Ammon's horn (tissue), 1 donor: ENCODE measurements around the gene FAM216B.
"Not testable (repeated sequence)": the region's sequence is repeated elsewhere in the genome, so short reads cannot be mapped to it uniquely, and the experiment has no call there.

Experiments
- DNase-seq: peaks from one replicate; pipeline ENCODE4 v3.0.0-alpha.2; 2016; ENCODE audit warnings: low spot score

The FAM216B gene

DNA sequence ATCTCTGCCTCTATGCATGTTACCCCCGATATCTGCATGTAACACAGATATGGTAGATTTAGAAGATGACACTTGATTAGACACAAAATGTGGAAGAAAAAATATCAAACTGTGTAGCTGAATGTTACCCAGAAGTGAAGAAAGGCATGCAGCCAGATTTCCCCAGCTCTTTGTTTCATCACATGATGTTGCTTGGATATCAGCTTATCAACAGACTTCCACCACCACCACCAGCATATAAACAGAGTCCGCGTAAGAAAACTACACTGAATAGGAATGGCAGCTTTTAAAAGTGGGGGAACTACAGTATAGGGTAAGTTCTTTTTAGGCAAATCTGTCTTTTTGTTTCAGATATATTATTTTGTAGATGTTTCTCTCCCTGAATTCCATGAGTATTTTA lies at the start of gene FAM216B:
FAM216B (plus strand) TSS at position 233 of the 400 bp plus-strand sequence. CDS start 2,484 bp downstream, outside the sequence.
- no peak for DNase-seq

DNA sequence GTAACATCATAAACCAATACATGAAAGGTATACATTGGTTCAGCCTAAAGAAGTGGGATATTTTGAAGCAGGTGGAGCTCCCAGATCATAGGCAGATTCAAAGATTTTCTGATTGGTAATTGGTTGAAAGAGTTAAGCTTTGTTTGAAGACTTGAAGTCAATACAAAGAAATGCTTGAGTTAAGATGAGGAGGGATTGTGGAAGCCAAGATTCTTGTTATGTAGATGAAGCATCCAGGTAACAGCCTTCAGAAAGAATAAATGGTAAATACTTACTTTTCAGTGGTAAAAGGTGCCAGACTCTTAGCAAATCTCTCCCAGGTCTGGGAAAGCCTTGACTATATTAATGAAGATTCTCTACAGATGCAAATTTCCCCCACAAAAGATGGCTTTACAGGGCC lies 49.3 kb upstream of the FAM216B start:
- no peak for DNase-seq

DNA sequence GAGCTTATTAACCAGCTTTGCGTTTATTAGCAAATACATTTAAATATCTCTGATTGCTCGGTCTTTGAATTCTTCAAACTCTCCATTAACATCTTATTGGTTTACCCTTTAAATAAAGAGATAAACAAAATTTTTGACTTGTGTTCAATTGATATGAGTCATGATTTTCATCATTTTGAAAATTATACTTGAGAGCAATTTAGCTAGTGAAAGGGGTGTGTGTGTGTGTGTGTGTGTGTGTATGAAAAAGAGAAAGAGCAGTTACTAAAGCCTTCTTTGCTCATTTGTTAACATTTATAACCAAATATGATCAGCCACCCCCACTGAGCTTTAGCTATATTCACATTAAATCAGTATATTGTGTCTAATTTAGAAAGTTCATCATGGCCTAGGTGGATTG lies 48.3 kb upstream of the FAM216B start:
- DNase-seq: no peak

DNA sequence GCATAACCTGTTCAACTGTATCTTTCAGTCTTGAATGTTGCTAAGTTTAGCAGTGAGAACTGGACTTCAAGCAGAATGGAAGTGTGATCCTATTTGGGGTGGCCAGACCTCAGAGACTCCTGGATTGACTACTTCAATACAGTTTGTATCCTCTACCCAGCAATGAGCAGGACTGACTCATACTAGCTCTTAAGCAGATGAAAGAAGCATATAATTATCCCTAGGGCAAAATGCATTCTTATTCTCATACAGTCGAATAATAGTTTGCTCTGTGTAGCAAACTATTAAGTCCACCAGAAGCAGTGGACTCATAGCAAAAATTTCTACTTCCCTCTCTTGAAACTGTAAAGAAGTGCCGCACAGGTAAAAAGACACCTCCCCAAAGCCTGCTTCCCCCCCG lies 46.4 kb upstream of the FAM216B start:
- DNase-seq: no peak

DNA sequence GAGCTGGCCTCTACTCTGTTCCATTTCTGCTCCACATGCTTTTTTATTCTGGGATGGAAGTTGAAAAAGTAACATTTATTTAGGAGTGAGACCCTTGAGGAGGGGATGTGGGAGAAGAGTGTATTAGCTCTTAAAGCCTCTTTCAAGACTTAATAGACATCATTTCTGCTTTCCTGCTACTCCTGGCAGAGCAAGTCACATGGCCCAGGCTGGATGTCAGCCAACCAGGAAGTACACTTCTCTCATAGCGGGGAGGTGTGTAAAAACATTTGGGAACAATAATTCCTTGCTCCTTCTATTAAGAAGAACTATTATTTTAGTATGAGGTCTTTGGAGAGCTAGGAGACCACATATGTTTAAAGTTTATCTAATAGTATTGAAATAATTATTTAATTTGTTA lies 40.6 kb upstream of the FAM216B start:
- peak; percentile 53 for DNase-seq

DNA sequence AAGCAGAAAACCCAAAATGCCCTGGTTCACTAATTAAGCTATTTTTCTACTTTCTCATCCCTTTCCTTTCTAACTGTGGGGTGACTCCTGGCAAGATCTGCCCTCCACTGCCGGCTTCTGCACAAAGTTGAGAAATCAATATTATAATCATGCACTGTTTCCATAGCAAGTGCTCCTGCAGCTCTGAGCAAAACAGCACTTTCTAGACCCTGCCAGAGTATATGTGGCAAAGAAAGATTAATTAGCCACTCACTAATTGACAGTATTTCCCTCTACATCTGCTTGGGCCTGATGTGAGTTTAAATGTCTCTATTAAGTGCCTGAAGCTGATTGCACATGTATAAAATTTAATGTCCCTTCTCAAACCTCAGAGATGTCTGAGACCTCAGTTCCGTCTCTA lies 39.5 kb upstream of the FAM216B start:
- no peak for DNase-seq

DNA sequence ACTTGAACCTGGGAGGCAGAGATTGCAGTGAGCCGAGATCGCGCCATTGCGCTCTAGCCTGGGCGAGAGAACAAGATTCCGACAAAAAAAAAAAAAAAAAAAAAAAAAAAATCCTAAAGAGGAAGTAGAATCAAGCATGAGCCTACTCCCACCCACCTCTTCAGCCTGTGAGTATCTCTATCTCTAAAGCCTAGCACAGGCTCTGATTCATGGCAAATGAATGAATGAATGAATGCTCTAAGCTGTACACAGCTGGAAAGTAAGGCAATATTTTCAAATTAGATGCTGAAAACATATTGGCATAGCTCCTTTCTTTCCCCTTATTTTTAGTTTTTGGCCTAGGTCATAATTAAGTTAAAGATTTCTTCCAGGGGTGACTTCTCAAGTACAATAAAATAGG lies 35.7 kb upstream of the FAM216B start:
- DNase-seq: no peak

- DNase-seq: no peak
These were observed 34.5 kb upstream of the FAM216B start for GRCh38 chr13:42746866-42747265.

DNA sequence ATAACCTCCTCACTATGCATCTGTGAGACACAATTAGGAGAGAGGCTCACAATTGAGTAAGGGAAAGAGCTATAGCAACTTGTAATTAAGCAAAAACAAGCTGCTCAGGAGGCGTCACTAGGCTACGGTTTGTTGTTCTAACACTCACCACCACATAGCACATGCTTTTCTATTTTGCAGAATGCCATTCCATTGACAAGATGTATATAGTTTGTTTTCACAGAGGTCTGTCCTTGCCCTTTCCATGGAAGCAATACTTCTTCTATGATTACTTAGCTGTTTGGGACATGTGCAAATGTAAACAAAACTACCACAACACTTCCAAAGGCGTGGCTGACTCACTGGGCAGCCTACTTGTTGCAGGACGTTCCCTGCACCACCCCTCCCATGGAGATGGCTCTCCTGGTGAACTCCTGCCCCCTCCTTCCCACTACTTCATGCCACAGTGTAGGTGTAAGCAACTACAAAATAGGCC lies 33.9 kb upstream of the FAM216B start:
- DNase-seq: no peak

DNA sequence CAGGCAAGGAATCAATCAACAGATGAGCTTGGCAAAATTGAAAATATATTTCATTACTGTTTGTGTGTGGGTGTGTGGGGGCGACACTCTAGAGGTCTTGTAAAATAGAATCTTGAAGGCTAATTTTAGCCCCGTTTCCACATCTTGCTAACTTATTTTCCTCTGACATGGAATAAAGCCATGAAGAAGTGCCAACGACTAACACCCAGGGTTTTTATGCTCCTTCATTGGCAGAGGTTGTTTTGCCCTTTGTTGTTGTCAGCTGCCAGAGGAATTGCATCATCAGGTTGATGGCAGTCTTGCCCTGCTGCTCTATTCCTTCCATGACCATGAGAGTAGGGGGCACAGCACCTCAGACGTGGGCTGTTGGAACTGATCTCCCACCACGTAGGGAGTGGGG lies 30.6 kb upstream of the FAM216B start:
- DNase-seq: no peak

GRCh38 chr13:42751693-42752092 lies 29.7 kb upstream of the FAM216B start:
- no peak for DNase-seq

DNA sequence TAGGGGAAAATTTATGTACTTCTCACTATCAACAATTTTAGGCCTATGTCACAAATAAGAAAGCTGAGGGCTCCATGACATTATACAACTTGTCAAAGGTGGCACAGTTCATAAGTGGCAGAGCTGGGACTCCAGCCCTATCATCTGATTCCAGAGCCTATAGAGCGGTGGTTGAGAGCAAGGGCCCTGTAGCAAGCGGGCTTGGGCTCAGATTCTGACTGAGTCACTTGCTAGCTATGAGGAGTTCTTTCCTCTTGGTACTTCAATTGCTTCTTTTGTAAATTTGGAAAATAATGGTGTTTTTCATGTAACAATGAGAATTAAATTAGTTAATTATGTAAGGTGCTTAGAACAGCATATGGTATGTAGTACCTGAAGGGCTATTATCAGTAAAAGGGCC lies 28.7 kb upstream of the FAM216B start:
- DNase-seq: no peak

- DNase-seq: no peak
These were observed 27.7 kb upstream of the FAM216B start for GRCh38 chr13:42753697-42754096.

DNA sequence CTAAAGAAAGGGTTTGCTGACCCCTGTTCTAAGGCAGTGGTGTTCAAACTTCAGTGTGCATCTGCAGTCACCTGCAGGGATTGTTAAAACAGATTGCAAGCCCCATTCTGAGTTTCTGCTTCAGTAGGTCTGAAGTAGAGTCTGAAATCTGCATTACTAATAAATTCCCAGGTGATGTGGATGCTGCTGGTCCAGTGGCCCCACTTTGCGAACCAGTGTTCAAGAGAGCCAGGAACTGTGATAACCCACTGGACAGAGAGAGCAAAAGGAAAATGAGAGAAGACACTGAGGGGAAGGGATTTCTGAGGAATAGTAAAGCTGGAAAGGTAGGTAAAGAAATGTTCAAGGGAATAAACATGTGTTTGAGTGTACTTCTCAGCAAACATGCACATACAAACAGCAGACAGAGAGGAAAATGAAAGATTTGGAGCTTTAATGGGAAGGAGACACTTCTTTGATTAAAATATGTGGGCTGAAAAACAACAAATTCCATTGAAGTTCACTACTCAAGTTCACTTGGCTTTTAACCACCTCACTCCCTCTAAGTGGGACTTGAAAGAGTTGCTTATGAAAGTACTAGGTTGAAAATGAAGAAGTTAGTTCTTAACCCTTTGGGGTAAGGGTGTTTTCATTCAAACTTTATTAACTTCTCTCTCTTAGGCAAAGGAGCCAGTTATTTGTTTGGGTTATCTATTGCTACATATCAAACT lies 26.4 kb upstream of the FAM216B start:
- DNase-seq: no peak

GRCh38 chr13:42757678-42758420 lies 23.5 kb upstream of the FAM216B start:
- DNase-seq: no peak

DNA sequence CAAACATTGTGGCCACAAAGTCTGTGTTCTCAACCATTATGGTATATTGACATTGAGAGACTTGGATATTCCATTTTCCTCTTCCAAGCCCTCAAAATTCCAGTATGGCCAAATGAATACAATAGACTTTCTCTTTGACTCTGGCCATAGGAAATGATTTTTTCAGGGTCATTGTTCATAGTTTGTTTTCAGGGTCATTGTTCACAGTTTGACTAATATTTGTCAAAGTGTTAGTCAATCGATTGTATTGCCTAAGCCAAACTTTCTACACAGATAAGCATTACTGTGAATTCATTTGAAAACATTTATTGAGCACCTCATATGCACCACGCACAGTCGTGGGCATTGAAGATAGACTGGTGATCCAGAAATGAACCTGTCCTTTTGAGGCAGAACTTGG lies 22.9 kb upstream of the FAM216B start:
- DNase-seq: no peak

DNA sequence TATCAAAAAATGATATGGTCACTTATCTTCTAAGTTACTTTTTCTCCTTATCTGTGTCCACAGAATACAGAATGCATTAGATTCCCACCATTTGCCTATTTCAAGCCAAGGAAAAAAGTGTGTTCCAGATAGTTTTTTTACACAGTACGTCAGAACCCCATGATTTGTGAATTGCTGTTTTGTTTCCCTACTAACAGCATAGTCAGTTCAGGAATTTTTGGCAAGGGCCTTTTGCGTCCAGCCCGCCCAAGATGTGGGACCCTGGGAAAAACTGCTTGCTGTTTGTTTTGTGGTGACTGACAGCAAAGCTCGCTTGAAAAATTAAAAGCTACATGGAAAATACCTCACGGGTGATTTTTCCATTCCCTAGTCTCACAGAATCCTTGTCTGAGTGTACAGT lies 20.4 kb upstream of the FAM216B start:
- no peak for DNase-seq

DNA sequence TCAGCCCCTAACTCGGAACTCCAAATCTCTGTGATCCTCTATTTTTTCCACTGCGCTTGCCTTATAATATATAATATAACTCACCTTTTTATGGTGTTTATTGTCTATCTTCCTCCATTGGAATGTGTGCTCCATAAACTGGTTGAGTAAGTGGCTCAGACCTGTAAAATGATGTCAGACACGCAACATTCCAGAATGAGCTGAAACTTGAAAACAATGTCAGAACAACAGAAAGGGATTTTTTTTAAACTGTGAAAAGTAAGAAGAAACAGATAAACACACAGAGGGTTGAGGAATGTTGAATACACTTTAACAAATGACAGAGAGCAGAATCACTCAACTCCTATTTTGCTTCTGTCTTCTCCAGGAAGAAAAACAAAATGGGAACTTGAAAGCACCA lies 19.1 kb upstream of the FAM216B start:
- DNase-seq: no peak

GRCh38 chr13:42762917-42763316 lies 18.5 kb upstream of the FAM216B start:
- no peak for DNase-seq

DNA sequence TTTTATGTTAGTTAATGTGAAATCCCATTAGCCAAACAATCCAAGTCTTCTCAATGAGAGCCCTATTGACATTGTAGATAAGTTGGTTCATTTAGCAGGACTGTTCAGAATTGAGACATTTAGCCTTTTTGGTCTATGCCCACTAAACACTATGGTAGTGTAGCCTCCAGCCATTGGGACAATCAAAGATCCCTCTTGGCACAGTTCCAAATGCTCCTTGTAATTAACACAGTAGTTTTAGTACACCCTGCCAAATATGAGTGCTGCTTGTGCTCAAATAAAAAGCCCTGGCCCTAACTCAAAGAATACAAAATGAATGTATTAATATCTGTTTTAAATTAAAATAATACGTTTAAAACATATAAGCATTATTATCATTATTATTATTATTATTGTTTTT lies 15.4 kb upstream of the FAM216B start:
- DNase-seq: no peak

DNA sequence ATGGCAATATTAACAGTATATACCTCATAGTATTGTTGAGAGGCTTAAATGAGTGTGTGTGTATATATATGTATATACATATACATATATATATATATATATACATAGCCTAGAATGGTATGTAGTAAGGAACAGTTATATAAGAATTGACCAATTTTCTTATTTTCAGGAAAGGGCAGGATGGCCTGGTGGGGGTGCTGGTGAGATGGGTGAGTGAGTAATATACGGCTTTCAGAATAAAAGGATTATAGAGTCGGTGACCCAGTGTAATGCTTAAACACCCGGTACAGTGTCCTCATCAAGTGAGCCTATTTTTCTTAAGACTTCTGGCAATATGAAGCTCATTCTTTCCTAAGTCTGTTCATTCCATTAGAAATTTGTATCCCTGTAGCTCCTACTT lies 11.7 kb upstream of the FAM216B start:
- DNase-seq: no peak

- not testable (repeated sequence) for DNase-seq
These were observed 4.8 kb upstream of the FAM216B start for GRCh38 chr13:42776558-42776957.

DNA sequence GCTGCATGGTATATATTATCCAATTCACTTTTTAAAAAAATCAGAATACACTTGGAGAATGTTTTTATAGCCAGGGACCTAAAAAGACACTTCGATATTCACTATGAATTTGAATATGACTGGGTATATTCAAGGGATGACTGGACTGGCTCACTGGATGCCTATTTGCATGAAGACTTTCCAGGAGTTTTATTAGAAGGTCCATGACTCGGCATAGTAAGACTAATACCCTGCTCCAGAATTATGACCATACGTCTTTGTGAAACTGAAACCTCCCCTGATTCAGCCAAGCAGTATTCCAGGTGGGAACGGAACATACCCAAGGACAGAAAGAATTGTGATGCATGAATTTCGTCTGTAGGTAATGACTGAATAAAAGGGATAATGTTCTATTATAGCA lies 3.9 kb upstream of the FAM216B start:
- DNase-seq: no peak

GRCh38 chr13:42780044-42780443 lies 1.3 kb upstream of the FAM216B start:
- no peak for DNase-seq
